HepG2 (cell line): Measurements from ENCODE around the gene STXBP4. TPM values are rescaled to one million over a fixed set of nuclear protein-coding genes. Genes with fewer than 3 reads are reported as not detected.

Experiments used
- DMAP1 ChIP-seq: IDR thresholded peaks from 2 replicates; pipeline ENCODE4 v1.6.1; 2016
- DR1 ChIP-seq: sonication (generic); formaldehyde crosslinking; IDR thresholded peaks from 2 replicates; pipeline ENCODE4 v1.8.0; 2021; ENCODE audit warnings: mild to moderate bottlenecking, missing genetic modification reagents, inconsistent platforms
- HES4 ChIP-seq: sonication (generic); formaldehyde crosslinking; IDR thresholded peaks from 2 replicates; pipeline ENCODE4 v1.9.0; 2021; ENCODE audit warnings: mild to moderate bottlenecking, missing genetic modification reagents, borderline replicate concordance
- LCORL ChIP-seq, 2 experiments: fragments of 450-650 bp in 1 of 2; sonication (generic) in 1 of 2; formaldehyde crosslinking in 1 of 2; IDR thresholded peaks; 2 replicates each; pipeline versions ENCODE4 v1.5.0 to v1.6.1; 2017 to 2020; ENCODE audit warnings: antibody characterized with exemption in 1 of 2, missing genetic modification reagents in 1 of 2
- MAF1 ChIP-seq: sonication (generic); formaldehyde crosslinking; IDR thresholded peaks from 2 replicates; pipeline ENCODE4 v1.5.0; 2020; ENCODE audit warnings: missing genetic modification reagents, borderline replicate concordance
- MATR3 ChIP-seq: sonication (generic); formaldehyde crosslinking; IDR thresholded peaks from 2 replicates; pipeline ENCODE4 v1.4.0; 2020; ENCODE audit warnings: missing genetic modification reagents
- MBD4 ChIP-seq: IDR thresholded peaks from 2 replicates; pipeline ENCODE4 v1.6.1; 2012; ENCODE audit warnings: low read length, inconsistent platforms, borderline replicate concordance
- MED1 ChIP-seq: sonication (generic); formaldehyde crosslinking; IDR thresholded peaks from 2 replicates; pipeline ENCODE4 v1.4.0; 2020; ENCODE audit warnings: missing genetic modification reagents
- MXI1 ChIP-seq: IDR thresholded peaks from 3 replicates; pipeline ENCODE4 v1.6.1; 2012; ENCODE audit warnings: low read depth, low read length, inconsistent platforms, borderline replicate concordance
- NR2F6 ChIP-seq, 2 experiments: IDR thresholded peaks; 2 replicates each; pipeline ENCODE4 v1.6.1; 2016; ENCODE audit warnings: antibody characterized with exemption in 1 of 2, mild to moderate bottlenecking in 1 of 2
- PBX2 ChIP-seq: IDR thresholded peaks from 2 replicates; pipeline ENCODE4 v1.6.1; 2016; ENCODE audit warnings: control low read depth
- RBFOX2 ChIP-seq: fragments of 200-400 bp; formaldehyde crosslinking; IDR thresholded peaks from 2 replicates; pipeline ENCODE4 v1.6.1; 2017; ENCODE audit warnings: low read depth, mild to moderate bottlenecking, low read length
- SP1 ChIP-seq, 2 experiments: fragments of 450-650 bp in 1 of 2; sonication (generic) in 1 of 2; formaldehyde crosslinking in 1 of 2; IDR thresholded peaks; 2 replicates each; pipeline versions ENCODE4 v1.4.0 to v1.6.1; 2016 to 2020; ENCODE audit warnings: missing genetic modification reagents in 1 of 2
- TCF7L2 ChIP-seq: IDR thresholded peaks from 2 replicates; pipeline ENCODE4 v1.6.1; 2011; ENCODE audit warnings: mild to moderate bottlenecking, low read depth, low read length, moderate library complexity
- TERF1 ChIP-seq: sonication (generic); formaldehyde crosslinking; IDR thresholded peaks from 2 replicates; pipeline ENCODE4 v1.8.0; 2022; ENCODE audit warnings: mild to moderate bottlenecking, missing genetic modification reagents, moderate library complexity
- WIZ ChIP-seq: sonication (generic); formaldehyde crosslinking; IDR thresholded peaks from 2 replicates; pipeline ENCODE4 v1.5.1; 2020; ENCODE audit warnings: mild to moderate bottlenecking, missing genetic modification reagents
- XRCC5 ChIP-seq: fragments of 200-400 bp; formaldehyde crosslinking; optimal IDR thresholded peaks from 2 replicates; pipeline ENCODE3; 2017; ENCODE audit warnings: mild to moderate bottlenecking, low read length
- ZBTB1 ChIP-seq: sonication (generic); formaldehyde crosslinking; IDR thresholded peaks from 2 replicates; pipeline ENCODE4 v1.4.0; 2020; ENCODE audit warnings: missing genetic modification reagents, borderline replicate concordance
- ZFP37 ChIP-seq: sonication (generic); formaldehyde crosslinking; IDR thresholded peaks from 2 replicates; pipeline ENCODE4 v1.4.0; 2020; ENCODE audit warnings: missing genetic modification reagents, borderline replicate concordance
- ZMAT3 ChIP-seq: sonication (generic); formaldehyde crosslinking; conservative IDR thresholded peaks from 2 replicates; pipeline ENCODE4 v1.7.0; 2021; ENCODE audit warnings: missing genetic modification reagents
- ZNF205 ChIP-seq: IDR thresholded peaks from 2 replicates; pipeline ENCODE4 v1.6.1; 2018; ENCODE audit warnings: missing biosample characterization, missing genetic modification reagents
- ZNF256 ChIP-seq: sonication (generic); formaldehyde crosslinking; conservative IDR thresholded peaks from 2 replicates; pipeline ENCODE4 v1.4.0; 2020; ENCODE audit warnings: missing genetic modification reagents
- ZNF782 ChIP-seq: sonication (generic); formaldehyde crosslinking; IDR thresholded peaks from 2 replicates; pipeline ENCODE4 v1.4.0; 2020; ENCODE audit warnings: missing genetic modification reagents, mild to moderate bottlenecking, borderline replicate concordance
- polyA plus RNA-seq, 8 experiments: library from polyadenylated mRNA; depleted of rRNA in 3 of 8; stranded (reverse) in 7 of 8; unstranded in 1 of 8; fragments of >200 nt; fragmentation: Illumina TruSeq in 4 of 8; extraction: Trizol in 4 of 8; gene quantifications; 2 replicates each; pipeline versions ENCODE4 v1.2.1 to v1.2.3, GENCODE V29; 2011 to 2016; ENCODE audit warnings: low read depth in 4 of 8, missing spikeins in 1 of 8, mixed read lengths in 1 of 8; ENCODE audit not compliant: insufficient read depth in 1 of 8
- total RNA-seq, 5 experiments: library from RNA; depleted of rRNA; stranded (reverse); fragments of >200 nt; fragmentation: Illumina TruSeq; extraction: Trizol; gene quantifications; 2 replicates each; pipeline ENCODE4 v1.2.3, GENCODE V29; 2016; ENCODE audit warnings: low read depth in 1 of 5
- TF ChIP-seq, protein P1 (sequence below): sonication (generic); formaldehyde crosslinking; IDR thresholded peaks from 2 replicates; pipeline ENCODE4 v1.4.0; 2020; ENCODE audit warnings: mild to moderate bottlenecking, low read depth, missing genetic modification reagents
- TF ChIP-seq, protein P2 (sequence below): sonication (generic); formaldehyde crosslinking; IDR thresholded peaks from 2 replicates; pipeline ENCODE4 v1.4.0; 2020; ENCODE audit warnings: mild to moderate bottlenecking, missing genetic modification reagents

The STXBP4 gene
- total and polyA plus RNA-seq, 2 of the 13 experiments (the other 11 are each of a cell fraction or from before 2014, with no cell fraction given): 8.5 to 36.1 TPM

DNA sequence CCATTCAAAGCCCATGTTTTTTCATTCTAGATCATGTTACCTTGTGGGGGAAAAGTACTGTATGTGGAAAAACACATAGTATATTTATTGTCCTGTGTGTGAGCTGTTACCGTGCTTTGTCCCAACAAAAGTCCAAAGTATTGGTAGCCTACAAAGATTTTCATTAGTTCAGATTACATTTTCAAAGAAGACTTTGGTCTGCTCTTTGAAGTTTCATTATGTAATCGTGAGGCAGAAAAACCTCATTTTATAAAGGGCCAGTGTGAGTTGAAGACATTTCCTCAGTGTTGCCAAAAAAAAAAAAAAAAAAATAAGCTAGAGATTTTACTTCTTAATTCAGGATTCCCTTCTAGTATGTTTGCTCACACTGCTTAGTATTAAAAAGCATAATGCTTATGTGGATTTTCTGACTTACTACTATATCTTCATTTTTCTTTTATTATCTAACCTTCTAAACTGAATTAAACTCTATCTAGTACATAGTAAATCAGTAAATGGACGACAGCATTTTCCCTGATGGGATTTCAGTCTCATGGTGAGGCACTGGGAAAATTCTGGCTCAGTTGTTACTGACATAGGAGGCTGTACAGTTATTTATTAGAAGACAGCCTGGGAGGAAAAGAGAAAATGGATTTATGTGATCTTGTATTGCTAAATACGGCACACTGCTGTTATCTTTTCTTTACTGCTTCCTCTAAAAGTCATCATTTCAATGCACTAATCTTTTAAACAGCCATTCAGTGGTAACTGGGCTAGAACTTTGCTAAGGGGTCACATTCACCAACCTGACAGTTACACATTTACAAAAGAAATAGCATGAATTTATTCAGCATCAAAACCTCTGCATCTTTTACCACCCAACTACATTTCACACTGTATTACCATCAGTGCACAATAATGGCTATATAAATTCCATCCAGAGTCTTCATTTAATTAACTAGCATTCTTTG lies 100.6 kb downstream of the STXBP4 start (continued):
- TF ChIP-seq, protein P1, sequence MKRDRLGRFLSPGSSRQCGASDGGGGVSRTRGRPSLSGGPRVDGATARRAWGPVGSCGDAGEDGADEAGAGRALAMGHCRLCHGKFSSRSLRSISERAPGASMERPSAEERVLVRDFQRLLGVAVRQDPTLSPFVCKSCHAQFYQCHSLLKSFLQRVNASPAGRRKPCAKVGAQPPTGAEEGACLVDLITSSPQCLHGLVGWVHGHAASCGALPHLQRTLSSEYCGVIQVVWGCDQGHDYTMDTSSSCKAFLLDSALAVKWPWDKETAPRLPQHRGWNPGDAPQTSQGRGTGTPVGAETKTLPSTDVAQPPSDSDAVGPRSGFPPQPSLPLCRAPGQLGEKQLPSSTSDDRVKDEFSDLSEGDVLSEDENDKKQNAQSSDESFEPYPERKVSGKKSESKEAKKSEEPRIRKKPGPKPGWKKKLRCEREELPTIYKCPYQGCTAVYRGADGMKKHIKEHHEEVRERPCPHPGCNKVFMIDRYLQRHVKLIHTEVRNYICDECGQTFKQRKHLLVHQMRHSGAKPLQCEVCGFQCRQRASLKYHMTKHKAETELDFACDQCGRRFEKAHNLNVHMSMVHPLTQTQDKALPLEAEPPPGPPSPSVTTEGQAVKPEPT (CRISPR knock-in tag): no peak
- no peak for TF ChIP-seq PBX2 (CRISPR knock-in tag)
- TF ChIP-seq ZNF256: no peak
- TF ChIP-seq, protein P2, sequence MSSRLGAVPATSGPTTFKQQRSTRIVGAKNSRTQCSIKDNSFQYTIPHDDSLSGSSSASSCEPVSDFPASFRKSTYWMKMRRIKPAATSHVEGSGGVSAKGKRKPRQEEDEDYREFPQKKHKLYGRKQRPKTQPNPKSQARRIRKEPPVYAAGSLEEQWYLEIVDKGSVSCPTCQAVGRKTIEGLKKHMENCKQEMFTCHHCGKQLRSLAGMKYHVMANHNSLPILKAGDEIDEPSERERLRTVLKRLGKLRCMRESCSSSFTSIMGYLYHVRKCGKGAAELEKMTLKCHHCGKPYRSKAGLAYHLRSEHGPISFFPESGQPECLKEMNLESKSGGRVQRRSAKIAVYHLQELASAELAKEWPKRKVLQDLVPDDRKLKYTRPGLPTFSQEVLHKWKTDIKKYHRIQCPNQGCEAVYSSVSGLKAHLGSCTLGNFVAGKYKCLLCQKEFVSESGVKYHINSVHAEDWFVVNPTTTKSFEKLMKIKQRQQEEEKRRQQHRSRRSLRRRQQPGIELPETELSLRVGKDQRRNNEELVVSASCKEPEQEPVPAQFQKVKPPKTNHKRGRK (CRISPR knock-in tag): no peak
- peak; percentile 33; the same call in 1 of the 2 replicates for TF ChIP-seq LCORL (IDR thresholded peaks at IDR 0.05)
- peak; percentile 35; the same call in 1 of the 2 replicates for TF ChIP-seq LCORL (CRISPR knock-in tag; IDR thresholded peaks at IDR 0.05)
- TF ChIP-seq TERF1: no peak
- no peak for TF ChIP-seq DR1
- no peak for TF ChIP-seq HES4 (CRISPR knock-in tag)
- no peak for TF ChIP-seq ZMAT3
- TF ChIP-seq ZNF205 (CRISPR knock-in tag): no peak
- TF ChIP-seq ZFP37: no peak
- no peak for TF ChIP-seq ZNF782 (CRISPR knock-in tag)
- no peak for TF ChIP-seq WIZ (CRISPR knock-in tag)
- TF ChIP-seq DMAP1 (CRISPR knock-in tag): peak; percentile 68
- TF ChIP-seq RBFOX2: no peak; the same call in 1 of the 2 replicates
- TF ChIP-seq MED1 (CRISPR knock-in tag): peak; percentile 89
- no peak for TF ChIP-seq MAF1 (CRISPR knock-in tag)
- TF ChIP-seq XRCC5: no peak
- peak; percentile 75 for TF ChIP-seq TCF7L2
- peak; percentile 35; the same call in 1 of the 2 replicates for TF ChIP-seq NR2F6 (IDR thresholded peaks at IDR 0.05)
- TF ChIP-seq NR2F6 (CRISPR knock-in tag; IDR thresholded peaks at IDR 0.05): no peak
- peak; percentile 80; the same call in 1 of the 2 replicates for TF ChIP-seq MBD4
- TF ChIP-seq SP1 (IDR thresholded peaks at IDR 0.05): no peak
- TF ChIP-seq SP1 (CRISPR knock-in tag; IDR thresholded peaks at IDR 0.05): no peak
- TF ChIP-seq ZBTB1 (CRISPR knock-in tag): no peak
- TF ChIP-seq MXI1: no peak
- no peak for TF ChIP-seq MATR3 (CRISPR knock-in tag)
